Stimulated activated CD4-positive, alpha-beta T cell treated with anti-CD3 and anti-CD28 coated beads, TNF-alpha, amount 100 ng/mL, for 4 hours (primary cell): ENCODE results near the gene MAST3.
A peak's percentile ranks its signal among the peaks of the same experiment; 100 is the strongest.

ENCODE experiments used
- DNase-seq, 3 experiments: peaks; one replicate each; pipeline ENCODE4 v3.0.0-alpha.2; 2020; ENCODE audit warnings: low read depth in 3 of 3

The MAST3 gene

GRCh38 chr19:18097217-18097992, at the start of gene MAST3:
MAST3 (plus strand) TSS chr19:18097778; CDS start chr19:18097793, 15 bp downstream.
- peak; percentile 80 to 82 (median 80) for DNase-seq

- DNase-seq: no peak
Observed at GRCh38 chr19:18049385-18049784, 48.2 kb upstream of the MAST3 start.

DNA sequence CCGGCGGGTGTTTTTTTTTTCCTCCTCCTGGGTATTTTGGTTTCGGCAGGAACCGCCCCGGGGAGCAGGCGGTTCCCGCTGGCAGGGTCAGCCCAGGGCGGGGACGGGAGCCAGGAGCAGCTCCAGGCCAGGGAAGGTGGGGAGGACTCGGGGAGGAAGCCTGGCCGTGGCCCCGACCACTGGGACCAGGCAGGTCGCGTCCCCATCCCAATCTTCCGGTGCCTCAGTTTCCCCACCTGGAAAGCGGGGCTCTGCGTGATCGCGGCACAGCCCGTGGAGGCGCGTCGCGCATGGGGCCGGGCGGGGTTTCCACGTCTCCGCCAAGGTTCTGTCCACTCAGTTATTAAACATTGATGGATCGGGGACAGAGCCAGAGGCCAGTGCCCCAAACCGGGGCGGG, 45.7 kb upstream of the MAST3 start:
- DNase-seq: no peak

DNA sequence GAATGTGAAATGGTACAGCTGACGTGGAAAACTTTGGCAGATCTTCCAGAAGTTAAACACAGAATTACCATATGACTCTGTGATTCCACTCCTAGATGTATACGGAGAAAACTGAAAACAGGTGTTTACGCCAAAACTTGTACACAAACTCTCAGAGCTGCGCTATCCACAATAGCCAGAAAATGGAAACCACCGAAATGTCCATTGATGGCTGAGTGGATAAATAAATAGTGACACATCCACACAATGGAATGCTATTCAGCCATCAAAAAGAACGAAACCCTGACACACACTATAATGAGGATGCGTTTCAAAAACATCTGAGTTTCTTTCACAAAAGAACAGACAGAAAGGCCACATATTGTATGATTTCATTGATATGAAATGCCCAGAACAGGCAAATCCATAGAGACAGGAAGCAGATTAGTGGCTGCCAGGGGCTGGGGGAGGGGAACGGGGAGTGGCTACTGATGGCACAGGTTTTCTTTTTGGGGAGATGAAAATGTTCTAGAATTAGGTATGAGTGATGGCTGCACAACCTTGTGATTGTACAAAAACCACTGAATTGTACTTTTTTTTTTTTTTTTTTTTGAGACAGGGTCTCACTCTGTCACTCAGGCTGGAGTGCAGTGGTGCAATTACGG, 43.9 kb upstream of the MAST3 start:
- no peak for DNase-seq

DNA sequence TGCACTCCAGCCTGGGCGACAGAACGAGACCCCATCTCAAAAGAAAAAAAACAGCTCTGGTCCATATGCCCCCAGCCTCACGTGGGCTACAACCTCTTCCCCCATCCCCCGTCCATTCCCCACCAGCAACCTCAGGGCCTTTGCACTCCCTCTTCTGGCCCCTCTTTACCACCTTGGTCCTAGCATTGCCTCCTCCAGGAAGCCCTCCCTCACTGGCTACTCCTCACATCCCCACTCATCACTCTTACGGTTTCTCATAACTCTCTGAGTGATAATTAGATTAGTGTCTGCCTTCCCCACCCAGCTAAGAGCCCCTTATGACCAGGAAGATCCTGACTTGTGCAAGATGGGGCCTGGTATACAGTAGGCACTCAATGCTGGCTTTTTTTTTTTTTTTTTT, 41.6 kb upstream of the MAST3 start:
- no peak for DNase-seq

- no peak for DNase-seq
Observed at GRCh38 chr19:18057557-18057956, 40.0 kb upstream of the MAST3 start.

- DNase-seq: peak; percentile 64 to 72 (median 65)
Observed at GRCh38 chr19:18058208-18059009, 39.2 kb upstream of the MAST3 start.

- no peak for DNase-seq
Observed at GRCh38 chr19:18059297-18059696, 38.3 kb upstream of the MAST3 start.

- DNase-seq: no peak
Observed at GRCh38 chr19:18059902-18060301, 37.7 kb upstream of the MAST3 start.

DNA sequence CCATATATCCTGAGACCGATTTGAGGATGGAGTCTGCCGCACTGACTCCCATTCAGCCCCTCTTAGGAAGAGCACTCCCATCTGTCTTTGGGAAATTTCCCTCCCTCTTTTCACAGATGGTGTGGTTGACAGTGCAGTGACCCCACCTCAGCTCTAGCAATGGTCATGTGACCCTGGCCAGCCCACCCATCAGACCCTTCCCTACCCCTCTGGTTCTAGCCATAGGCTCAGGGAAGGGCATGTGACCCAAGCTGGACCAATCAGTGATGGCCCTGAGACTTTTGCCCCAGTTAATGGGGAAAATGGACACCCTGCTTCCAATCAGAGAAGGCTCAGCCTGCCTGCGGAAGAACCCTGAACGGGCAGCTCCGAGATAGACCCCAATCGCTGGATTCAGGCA, 37.1 kb upstream of the MAST3 start:
- DNase-seq: no peak

GRCh38 chr19:18062028-18062427, 35.5 kb upstream of the MAST3 start:
- no peak for DNase-seq

DNA sequence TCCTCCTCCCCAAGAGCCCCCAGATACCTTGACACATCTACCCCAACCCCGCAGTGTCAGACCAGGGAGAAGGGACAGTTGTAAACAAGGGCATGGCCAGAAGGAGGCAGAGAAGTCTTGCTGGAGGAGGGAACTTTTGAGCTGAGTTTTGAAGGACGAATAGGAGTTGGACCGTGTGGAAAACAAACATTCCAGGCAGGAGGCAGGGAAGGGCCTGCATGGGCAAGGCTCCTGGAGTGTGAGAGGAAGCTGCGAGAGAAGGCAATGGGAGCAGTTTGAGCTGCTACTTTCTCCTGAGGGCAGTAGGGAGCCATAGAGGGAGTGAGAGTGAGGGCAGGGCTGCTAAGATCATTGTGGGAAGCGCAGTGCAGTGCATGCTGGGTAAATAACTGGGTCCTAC, 34.1 kb upstream of the MAST3 start:
- DNase-seq: no peak

DNA sequence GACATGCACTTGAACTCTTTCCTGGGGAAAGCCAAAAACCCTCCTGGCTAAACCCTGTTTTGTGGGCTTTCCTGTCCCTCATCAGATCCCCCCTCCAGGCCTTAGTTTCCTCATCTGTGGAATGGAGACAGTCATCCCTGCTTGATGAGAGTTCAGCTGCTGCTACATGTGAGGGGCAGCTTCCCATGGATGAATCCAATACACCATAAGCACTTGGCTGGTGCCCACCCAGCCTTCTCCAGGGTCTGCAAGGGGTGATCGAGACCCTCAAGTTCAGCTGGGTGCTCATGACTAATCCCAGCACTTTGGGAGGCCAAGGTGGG, 32.4 kb upstream of the MAST3 start:
- DNase-seq: no peak

GRCh38 chr19:18068395-18068794, 29.2 kb upstream of the MAST3 start:
- no peak for DNase-seq

DNA sequence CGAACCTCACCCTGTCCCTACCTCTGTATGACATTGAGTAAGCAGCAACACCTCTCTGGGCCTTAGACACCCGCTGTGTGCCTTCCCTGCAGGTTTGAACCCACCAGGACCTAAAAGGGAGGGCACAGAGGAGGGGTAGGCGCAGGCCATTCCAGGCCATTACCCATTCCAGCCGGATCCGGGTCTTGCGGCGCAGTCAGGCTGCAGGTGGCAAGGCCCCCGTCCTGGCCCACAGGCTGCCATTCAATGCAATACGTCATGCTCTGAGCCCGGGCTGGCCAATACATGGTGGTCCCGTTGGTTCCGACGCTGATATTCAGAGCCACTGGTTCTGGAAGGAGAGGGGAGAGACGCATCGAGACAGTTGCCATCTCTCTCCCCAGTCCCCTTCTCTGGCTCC, 28.2 kb upstream of the MAST3 start:
- DNase-seq: no peak

DNA sequence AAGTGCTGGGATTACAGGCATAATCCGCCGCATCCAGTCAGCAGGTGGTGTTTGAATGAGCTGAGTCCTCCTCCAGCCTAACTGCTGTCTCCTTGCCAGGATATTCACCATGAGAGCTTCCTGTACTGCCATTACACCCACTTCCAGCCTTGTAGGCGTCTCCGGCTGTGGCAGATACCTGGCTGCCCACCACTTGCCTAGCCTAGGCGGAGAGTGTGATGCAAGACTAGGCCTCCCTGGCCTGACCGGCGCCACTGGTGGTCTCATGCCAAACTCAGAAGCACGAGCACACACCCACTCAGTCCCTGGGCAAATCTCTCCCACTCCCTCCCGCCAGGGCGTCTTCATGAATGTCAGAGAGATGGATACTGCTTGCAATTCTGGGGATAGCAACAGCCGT, 27.4 kb upstream of the MAST3 start:
- DNase-seq: no peak

- DNase-seq: no peak
Observed at GRCh38 chr19:18072335-18072734, 25.2 kb upstream of the MAST3 start.

DNA sequence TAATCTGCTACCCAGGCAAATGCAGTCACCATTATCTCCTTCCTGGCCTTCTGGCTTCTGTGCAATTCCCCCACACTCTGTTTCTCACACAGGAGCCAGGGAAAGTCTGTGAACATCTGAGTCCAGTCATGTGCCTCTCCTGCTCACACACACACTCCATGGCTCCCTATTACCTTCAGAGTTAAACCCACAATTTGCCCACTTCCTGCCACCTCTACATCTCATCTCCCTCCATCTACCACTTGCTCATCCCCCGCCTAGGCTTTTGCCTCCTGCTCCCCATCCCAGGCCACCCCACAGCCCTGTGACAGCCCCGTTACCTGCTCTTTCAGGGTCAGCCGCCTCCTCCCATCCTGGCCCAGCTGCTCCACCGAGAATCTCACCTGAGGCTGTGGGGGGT, 24.4 kb upstream of the MAST3 start:
- no peak for DNase-seq

GRCh38 chr19:18074192-18074591, 23.4 kb upstream of the MAST3 start:
- DNase-seq: no peak

DNA sequence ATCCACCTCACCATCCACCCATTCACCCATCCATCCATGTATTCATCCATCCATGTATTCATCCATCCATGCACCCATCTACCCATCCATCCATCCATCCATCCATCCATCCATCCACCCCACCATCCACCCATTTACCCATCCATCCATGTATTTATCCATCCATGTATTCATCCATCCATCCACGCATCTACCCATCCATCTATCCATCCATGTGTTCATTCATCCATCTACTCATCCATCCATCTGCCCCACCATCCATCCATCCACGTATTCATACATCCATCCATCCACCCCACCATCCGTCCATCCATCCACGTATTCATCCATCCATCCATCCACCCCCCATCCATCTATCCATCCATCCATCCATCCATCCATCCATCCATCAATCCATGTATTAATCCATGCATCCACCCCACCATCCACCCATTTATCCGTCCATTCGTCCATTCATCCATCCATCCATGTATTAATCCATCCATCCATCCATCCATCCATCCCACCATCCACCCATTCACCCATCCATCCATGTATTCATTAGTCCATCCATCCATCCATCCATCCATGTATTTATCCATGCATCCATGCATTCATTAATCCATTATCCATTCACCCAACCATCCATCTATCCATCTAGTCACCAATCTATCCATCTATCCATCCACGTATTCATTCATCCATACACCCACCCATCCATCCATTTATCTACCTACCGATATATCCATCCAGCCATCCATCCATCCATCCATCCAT, 13.5 kb upstream of the MAST3 start:
- DNase-seq: no peak

DNA sequence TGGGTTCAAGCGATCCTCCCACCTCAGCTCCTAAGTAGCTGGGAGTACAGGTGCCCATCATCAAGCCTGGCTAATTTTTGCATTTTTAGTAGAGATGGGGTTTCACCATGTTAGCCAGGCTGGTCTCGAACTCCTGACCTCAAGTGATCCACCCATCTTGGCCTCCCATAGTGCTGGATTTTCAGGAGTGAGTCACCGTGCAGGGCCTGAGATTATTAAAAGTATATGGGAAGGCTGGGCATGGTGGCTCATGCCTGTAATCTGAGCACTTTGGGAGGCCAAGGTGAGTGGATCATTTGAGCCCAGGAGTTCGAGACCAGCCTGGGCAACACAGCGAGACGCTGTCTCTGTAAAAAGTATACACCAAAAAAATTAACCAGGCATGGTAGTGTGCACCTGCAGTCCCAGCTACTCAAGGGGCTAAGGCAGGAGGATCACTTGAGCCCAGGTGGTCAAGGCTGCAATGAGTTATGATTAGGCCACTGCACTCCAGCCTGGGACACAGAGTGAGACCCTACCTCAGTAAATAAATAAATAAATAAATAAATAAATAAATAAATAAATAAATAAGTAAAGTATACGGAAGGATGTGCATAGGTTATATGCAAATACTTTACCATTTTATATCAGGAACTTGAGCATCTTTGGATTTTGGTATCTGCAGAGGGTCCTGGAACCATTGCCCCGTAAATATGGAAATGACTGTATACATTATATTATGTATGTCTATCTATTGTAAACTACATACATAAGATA, 11.7 kb upstream of the MAST3 start:
- DNase-seq: no peak
